ENCODE results near the gene PPFIA2. TPM values are rescaled to one million over a fixed set of nuclear protein-coding genes. Genes with fewer than 3 reads are reported as not detected.

PPFIA2 gene
- polyA plus RNA-seq, 1 of the 3 experiments (the other 2 are of a cell fraction), result not detected

GRCh38 chr12:81403348-81403747 is 355.8 kb downstream of the PPFIA2 start:
- DNase-seq, result no peak
- Histone ChIP-seq H4K20me1 (ENCODE audit: insufficient read depth) (no peaks in the 10 kb centered on the region), H3K9me2 (no peaks in the 10 kb centered on the region), H3K27ac (ENCODE audit: low read depth in 2 of 2, low read length in 1 of 2) (no peak overlapping the region), H3K4me1 (ENCODE audit: control insufficient read depth in 1 of 2, insufficient read depth in 2 of 2, low read depth in 1 of 2, low read length in 1 of 2) (no peaks in the 10 kb centered on the region), H3K79me2 (ENCODE audit: insufficient read depth) (no peaks in the 10 kb centered on the region), H3K4me3 (ENCODE audit: low read depth in 2 of 2, low read length in 1 of 2) (no peak overlapping the region), H3K36me3 (replicated peaks in 1 of 2; ENCODE audit: control insufficient read depth in 1 of 2, insufficient read depth in 2 of 2, low read length in 1 of 2) (no peaks in the 10 kb centered on the region), H3K4me2 (no peak overlapping the region), H2AFZ (ENCODE audit: low read depth) (no peak overlapping the region), H3K27me3 (ENCODE audit: insufficient read depth) (no peaks in the 10 kb centered on the region), H3K9ac (no peak overlapping the region), H3K9me3 (no peaks in the 10 kb centered on the region), H3F3A (replicated peaks; ENCODE audit: insufficient read depth) (no peaks in the 10 kb centered on the region)
- POLR2A ChIA-PET, result no interaction called here
- 10% methylated on average over 1 of the region's 1 CpG for WGBS (ENCODE audit: low lambda C conversion rate)
- no peak for TF ChIP-seq TEAD4 (IDR thresholded peaks at IDR 0.05; ENCODE audit: borderline replicate concordance, insufficient read depth)
- no peak for TF ChIP-seq JUND (IDR thresholded peaks at IDR 0.05)
- TF ChIP-seq TCF12 (IDR thresholded peaks at IDR 0.05), result no peak
- TF ChIP-seq RFX5 (IDR thresholded peaks at IDR 0.05; ENCODE audit: low read length), result no peak
- TF ChIP-seq MEF2A (IDR thresholded peaks at IDR 0.05; ENCODE audit: borderline replicate concordance, low read depth), result no peak
- TF ChIP-seq, protein P1, sequence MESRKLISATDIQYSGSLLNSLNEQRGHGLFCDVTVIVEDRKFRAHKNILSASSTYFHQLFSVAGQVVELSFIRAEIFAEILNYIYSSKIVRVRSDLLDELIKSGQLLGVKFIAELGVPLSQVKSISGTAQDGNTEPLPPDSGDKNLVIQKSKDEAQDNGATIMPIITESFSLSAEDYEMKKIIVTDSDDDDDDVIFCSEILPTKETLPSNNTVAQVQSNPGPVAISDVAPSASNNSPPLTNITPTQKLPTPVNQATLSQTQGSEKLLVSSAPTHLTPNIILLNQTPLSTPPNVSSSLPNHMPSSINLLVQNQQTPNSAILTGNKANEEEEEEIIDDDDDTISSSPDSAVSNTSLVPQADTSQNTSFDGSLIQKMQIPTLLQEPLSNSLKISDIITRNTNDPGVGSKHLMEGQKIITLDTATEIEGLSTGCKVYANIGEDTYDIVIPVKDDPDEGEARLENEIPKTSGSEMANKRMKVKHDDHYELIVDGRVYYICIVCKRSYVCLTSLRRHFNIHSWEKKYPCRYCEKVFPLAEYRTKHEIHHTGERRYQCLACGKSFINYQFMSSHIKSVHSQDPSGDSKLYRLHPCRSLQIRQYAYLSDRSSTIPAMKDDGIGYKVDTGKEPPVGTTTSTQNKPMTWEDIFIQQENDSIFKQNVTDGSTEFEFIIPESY (IDR thresholded peaks at IDR 0.05; ENCODE audit: borderline replicate concordance, low read depth), result no peak
- TF ChIP-seq GABPA (IDR thresholded peaks at IDR 0.05; ENCODE audit: low read depth), result no peak
- TF ChIP-seq NRF1 (IDR thresholded peaks at IDR 0.05; ENCODE audit: low read depth, low read length), result no peak
- TF ChIP-seq REST (IDR thresholded peaks at IDR 0.05; ENCODE audit: low read depth, low read length), result no peak
- TF ChIP-seq YY1 (IDR thresholded peaks at IDR 0.05; ENCODE audit: low read depth), result no peak
- no peak for TF ChIP-seq EP300 (IDR thresholded peaks at IDR 0.05; ENCODE audit: borderline replicate concordance in 1 of 2, low read depth in 1 of 2, low read length in 1 of 2)
- no peak for TF ChIP-seq RXRA (IDR thresholded peaks at IDR 0.05; ENCODE audit: borderline replicate concordance, low read depth)
- TF ChIP-seq EZH2phosphoT487 (IDR thresholded peaks at IDR 0.05; ENCODE audit: borderline replicate concordance, low read depth), result no peak
- no peak for TF ChIP-seq FOXJ3 (CRISPR knock-in tag; IDR thresholded peaks at IDR 0.05)
- TF ChIP-seq POLR2AphosphoS5 (IDR thresholded peaks at IDR 0.05; ENCODE audit: low read depth, low read length), result no peak
- TF ChIP-seq TAF1 (IDR thresholded peaks at IDR 0.05; ENCODE audit: borderline replicate concordance, low read depth, low read length), result no peak
- CTCF ChIA-PET, result no interaction called here
